K562 (cell line): ENCODE data around the gene EIF3I. TPM values are rescaled to one million over a fixed set of nuclear protein-coding genes. Genes with fewer than 3 reads are reported as not detected.

Source experiments
- CBFA2T2 ChIP-seq: fragments of 450-650 bp; conservative IDR thresholded peaks from 2 replicates; pipeline ENCODE4 v1.6.1; 2017; ENCODE audit warnings: mild to moderate bottlenecking
- CHD4 ChIP-seq: fragments of 200-600 bp; sonication (generic); IDR thresholded peaks from 3 replicates; pipeline ENCODE4 v1.6.1; 2012; ENCODE audit warnings: low read depth, mild to moderate bottlenecking, mixed read lengths, low read length, inconsistent platforms; ENCODE audit not compliant: insufficient read depth, insufficient replicate concordance, poor library complexity, severe bottlenecking
- EP300 ChIP-seq: IDR thresholded peaks from 2 replicates; pipeline ENCODE4 v1.6.1; 2012; ENCODE audit warnings: low read length, improper control_type of control experiment
- EP400 ChIP-seq: fragments of 450-650 bp; IDR thresholded peaks from 2 replicates; pipeline ENCODE4 v1.6.1; 2017; ENCODE audit warnings: antibody characterized with exemption, mild to moderate bottlenecking, moderate library complexity
- FOXK2 ChIP-seq, 2 experiments: fragments of 450-650 bp; IDR thresholded peaks in 1 of 2; conservative IDR thresholded peaks in 1 of 2; 2 replicates each; pipeline ENCODE4 v1.6.1; 2016; ENCODE audit warnings: low read depth in 2 of 2, mild to moderate bottlenecking in 1 of 2
- FUS ChIP-seq: fragments of 200-400 bp; formaldehyde crosslinking; optimal IDR thresholded peaks from 2 replicates; pipeline ENCODE3; 2017; ENCODE audit warnings: low read depth, low read length
- HEY1 ChIP-seq: fragments of 250-450 bp; sonication (Bioruptor Pico); IDR thresholded peaks from 2 replicates; pipeline ENCODE4 v1.5.0; 2020; ENCODE audit warnings: mild to moderate bottlenecking, moderate library complexity, borderline replicate concordance
- HNRNPH1 ChIP-seq: fragments of 200-400 bp; formaldehyde crosslinking; optimal IDR thresholded peaks from 2 replicates; pipeline ENCODE3; 2017; ENCODE audit warnings: low read depth, mild to moderate bottlenecking, low read length, moderate library complexity
- MCM3 ChIP-seq: fragments of 450-650 bp; IDR thresholded peaks from 2 replicates; pipeline ENCODE4 v1.6.1; 2016
- PCBP2 ChIP-seq: fragments of 200-400 bp; formaldehyde crosslinking; IDR thresholded peaks from 2 replicates; pipeline ENCODE4 v1.6.1; 2018; ENCODE audit warnings: low read length, low read depth, mild to moderate bottlenecking, moderate library complexity; ENCODE audit not compliant: poor library complexity, severe bottlenecking
- PHF20 ChIP-seq: fragments of 450-650 bp; IDR thresholded peaks from 2 replicates; pipeline ENCODE4 v1.6.1; 2018; ENCODE audit not compliant: partially characterized antibody
- ZNF217 ChIP-seq: sonication (generic); formaldehyde crosslinking; IDR thresholded peaks from 2 replicates; pipeline ENCODE4 v1.8.0; 2022; ENCODE audit warnings: mild to moderate bottlenecking, missing genetic modification reagents
- ZNF316 ChIP-seq: fragments of 450-650 bp; IDR thresholded peaks from 2 replicates; pipeline ENCODE4 v1.6.1; 2016
- ZNF707 ChIP-seq: fragments of 250-450 bp; sonication (Bioruptor Pico); conservative IDR thresholded peaks from 2 replicates; pipeline ENCODE4 v1.8.0; 2022; ENCODE audit warnings: inconsistent platforms, mild to moderate bottlenecking, moderate library complexity
- ZNF766 ChIP-seq: fragments of 200-800 bp; sonication (Bioruptor generic); conservative IDR thresholded peaks from 2 replicates; pipeline ENCODE4 v1.6.1; 2016; ENCODE audit warnings: missing genetic modification characterization, missing compliant biosample characterization
- polyA plus RNA-seq, 8 experiments: library from polyadenylated mRNA; depleted of rRNA in 4 of 8; stranded (reverse) in 5 of 8; unstranded in 3 of 8; fragments of >200 nt; fragmentation: Nextera tagmentation in 2 of 8; fragmentation: Illumina TruSeq in 1 of 8; extraction: Ambion mirVana in 2 of 8; extraction: Trizol in 1 of 8; gene quantifications; 2 replicates each; pipeline versions ENCODE4 v1.2.1 to v1.2.3, GENCODE V29; 2011 to 2014; ENCODE audit warnings: inconsistent platforms in 1 of 8, missing spikeins in 1 of 8
- total RNA-seq, 7 experiments: library from RNA; depleted of rRNA in 6 of 7; stranded (reverse); fragments of >200 nt in 6 of 7; fragmentation: Illumina TruSeq in 2 of 7; extraction: Trizol in 2 of 7; gene quantifications; 2 replicates each; pipeline versions ENCODE4 v1.2.1 to v1.2.3, GENCODE V29; 2011 to 2021; ENCODE audit warnings: low replicate concordance in 1 of 7
- TF ChIP-seq, protein P1 (sequence below): fragments of 250-450 bp; sonication (Bioruptor Pico); IDR thresholded peaks from 2 replicates; pipeline ENCODE4 v1.8.0; 2021; ENCODE audit warnings: mild to moderate bottlenecking, moderate library complexity
- TF ChIP-seq, protein P2 (sequence below), 2 experiments: fragments of 450-650 bp in 1 of 2; IDR thresholded peaks; 2 replicates each; pipeline ENCODE4 v1.6.1; 2011 to 2017; ENCODE audit warnings: low read depth in 2 of 2, antibody characterized with exemption in 1 of 2, borderline replicate concordance in 1 of 2, low read length in 1 of 2, mild to moderate bottlenecking in 1 of 2, mixed read lengths in 1 of 2; ENCODE audit not compliant: control insufficient read depth in 1 of 2
- TF ChIP-seq, protein P3 (sequence below): fragments of 250-450 bp; sonication (Bioruptor Pico); IDR thresholded peaks from 2 replicates; pipeline ENCODE4 v1.4.0; 2020; ENCODE audit warnings: mild to moderate bottlenecking, moderate library complexity
- TF ChIP-seq, protein P4 (sequence below), 3 experiments: fragments of 200-800 bp in 1 of 3; sonication (Bioruptor generic) in 1 of 3; sonication (generic) in 1 of 3; formaldehyde crosslinking in 1 of 3; IDR thresholded peaks; 2 replicates each; pipeline versions ENCODE4 v1.6.1 to v1.8.0; 2016 to 2022; ENCODE audit warnings: mild to moderate bottlenecking in 2 of 3, missing compliant biosample characterization in 2 of 3, missing genetic modification characterization in 2 of 3, missing genetic modification reagents in 1 of 3

EIF3I gene
- total and polyA plus RNA-seq, 9 of the 15 experiments (the other 6 are each of a cell fraction or from before 2014, with no cell fraction given), result 414 to 1,526 (median 635) TPM

DNA sequence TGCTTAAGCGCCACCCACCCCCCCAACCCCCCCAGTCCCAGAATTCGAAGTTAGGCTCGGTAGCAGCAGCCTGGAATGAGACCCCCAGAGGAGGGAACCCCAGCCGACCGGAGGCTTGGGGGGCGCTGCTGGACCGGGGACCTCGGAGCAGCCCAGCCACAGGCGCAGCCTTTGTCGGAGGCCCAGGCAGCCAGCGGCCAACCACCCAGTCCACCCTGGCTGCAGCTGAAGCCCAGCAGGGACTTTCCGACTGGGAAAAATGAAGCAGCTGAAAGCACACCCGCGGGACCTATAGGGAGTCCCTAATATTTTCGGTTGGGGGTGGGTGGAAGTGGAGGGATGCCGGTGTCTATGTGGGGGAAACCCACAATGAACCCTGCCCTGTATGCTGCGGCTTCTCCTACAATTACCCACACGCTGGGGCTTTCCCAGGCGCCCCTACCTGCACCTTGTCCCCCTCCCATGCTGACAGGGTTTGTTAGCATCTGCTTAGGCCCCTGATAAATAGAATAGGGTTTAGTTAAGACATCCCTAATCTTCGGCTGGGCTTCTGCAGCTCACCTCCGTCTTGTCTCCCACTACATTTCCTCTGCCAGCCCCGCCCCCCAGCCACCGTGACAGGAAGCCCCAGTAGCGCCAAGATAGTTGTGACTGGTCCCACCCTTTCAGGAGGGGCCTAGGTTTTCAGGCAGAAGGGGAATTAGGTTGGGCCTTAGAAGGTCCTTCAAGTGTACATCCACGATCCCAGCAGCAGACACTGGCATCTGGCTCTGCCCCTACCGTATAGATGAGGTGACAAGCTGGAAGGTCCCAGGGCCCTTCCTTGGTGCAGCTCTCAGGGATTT, 21.0 kb upstream of the EIF3I start (continued):
- TF ChIP-seq ZNF217 (CRISPR knock-in tag), result no peak
- TF ChIP-seq PCBP2, result no peak
- TF ChIP-seq, protein P1, sequence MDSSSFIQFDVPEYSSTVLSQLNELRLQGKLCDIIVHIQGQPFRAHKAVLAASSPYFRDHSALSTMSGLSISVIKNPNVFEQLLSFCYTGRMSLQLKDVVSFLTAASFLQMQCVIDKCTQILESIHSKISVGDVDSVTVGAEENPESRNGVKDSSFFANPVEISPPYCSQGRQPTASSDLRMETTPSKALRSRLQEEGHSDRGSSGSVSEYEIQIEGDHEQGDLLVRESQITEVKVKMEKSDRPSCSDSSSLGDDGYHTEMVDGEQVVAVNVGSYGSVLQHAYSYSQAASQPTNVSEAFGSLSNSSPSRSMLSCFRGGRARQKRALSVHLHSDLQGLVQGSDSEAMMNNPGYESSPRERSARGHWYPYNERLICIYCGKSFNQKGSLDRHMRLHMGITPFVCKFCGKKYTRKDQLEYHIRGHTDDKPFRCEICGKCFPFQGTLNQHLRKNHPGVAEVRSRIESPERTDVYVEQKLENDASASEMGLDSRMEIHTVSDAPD (CRISPR knock-in tag), result no peak
- TF ChIP-seq ZNF316, result no peak
- TF ChIP-seq ZNF707 (CRISPR knock-in tag), result no peak
- no peak for TF ChIP-seq CBFA2T2
- TF ChIP-seq CHD4, result no peak
- no peak for TF ChIP-seq FOXK2 (conservative IDR thresholded peaks at IDR 0.05 in 1 of 2, IDR thresholded peaks at IDR 0.05 in 1 of 2; ENCODE audit: low read depth in 2 of 2)
- TF ChIP-seq FUS, result no peak
- peak; percentile 24 for TF ChIP-seq PHF20
- TF ChIP-seq ZNF766 (CRISPR knock-in tag), result no peak
- no peak for TF ChIP-seq HNRNPH1
- TF ChIP-seq, protein P2, sequence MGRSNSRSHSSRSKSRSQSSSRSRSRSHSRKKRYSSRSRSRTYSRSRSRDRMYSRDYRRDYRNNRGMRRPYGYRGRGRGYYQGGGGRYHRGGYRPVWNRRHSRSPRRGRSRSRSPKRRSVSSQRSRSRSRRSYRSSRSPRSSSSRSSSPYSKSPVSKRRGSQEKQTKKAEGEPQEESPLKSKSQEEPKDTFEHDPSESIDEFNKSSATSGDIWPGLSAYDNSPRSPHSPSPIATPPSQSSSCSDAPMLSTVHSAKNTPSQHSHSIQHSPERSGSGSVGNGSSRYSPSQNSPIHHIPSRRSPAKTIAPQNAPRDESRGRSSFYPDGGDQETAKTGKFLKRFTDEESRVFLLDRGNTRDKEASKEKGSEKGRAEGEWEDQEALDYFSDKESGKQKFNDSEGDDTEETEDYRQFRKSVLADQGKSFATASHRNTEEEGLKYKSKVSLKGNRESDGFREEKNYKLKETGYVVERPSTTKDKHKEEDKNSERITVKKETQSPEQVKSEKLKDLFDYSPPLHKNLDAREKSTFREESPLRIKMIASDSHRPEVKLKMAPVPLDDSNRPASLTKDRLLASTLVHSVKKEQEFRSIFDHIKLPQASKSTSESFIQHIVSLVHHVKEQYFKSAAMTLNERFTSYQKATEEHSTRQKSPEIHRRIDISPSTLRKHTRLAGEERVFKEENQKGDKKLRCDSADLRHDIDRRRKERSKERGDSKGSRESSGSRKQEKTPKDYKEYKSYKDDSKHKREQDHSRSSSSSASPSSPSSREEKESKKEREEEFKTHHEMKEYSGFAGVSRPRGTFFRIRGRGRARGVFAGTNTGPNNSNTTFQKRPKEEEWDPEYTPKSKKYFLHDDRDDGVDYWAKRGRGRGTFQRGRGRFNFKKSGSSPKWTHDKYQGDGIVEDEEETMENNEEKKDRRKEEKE (IDR thresholded peaks at IDR 0.05; ENCODE audit: borderline replicate concordance in 1 of 2, control insufficient read depth in 1 of 2, low read depth in 2 of 2, low read length in 1 of 2), result no peak
- no peak for TF ChIP-seq MCM3
- TF ChIP-seq, protein P3, sequence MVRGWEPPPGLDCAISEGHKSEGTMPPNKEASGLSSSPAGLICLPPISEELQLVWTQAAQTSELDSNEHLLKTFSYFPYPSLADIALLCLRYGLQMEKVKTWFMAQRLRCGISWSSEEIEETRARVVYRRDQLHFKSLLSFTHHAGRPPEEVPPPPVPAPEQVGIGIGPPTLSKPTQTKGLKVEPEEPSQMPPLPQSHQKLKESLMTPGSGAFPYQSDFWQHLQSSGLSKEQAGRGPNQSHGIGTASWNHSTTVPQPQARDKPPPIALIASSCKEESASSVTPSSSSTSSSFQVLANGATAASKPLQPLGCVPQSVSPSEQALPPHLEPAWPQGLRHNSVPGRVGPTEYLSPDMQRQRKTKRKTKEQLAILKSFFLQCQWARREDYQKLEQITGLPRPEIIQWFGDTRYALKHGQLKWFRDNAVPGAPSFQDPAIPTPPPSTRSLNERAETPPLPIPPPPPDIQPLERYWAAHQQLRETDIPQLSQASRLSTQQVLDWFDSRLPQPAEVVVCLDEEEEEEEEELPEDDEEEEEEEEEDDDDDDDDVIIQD, result no peak
- TF ChIP-seq EP400, result no peak; the same call in none of the 2 replicates
- TF ChIP-seq EP300, result peak; percentile 12; the same call in 1 of the 2 replicates
- TF ChIP-seq HEY1 (CRISPR knock-in tag), result no peak
- TF ChIP-seq, protein P4, sequence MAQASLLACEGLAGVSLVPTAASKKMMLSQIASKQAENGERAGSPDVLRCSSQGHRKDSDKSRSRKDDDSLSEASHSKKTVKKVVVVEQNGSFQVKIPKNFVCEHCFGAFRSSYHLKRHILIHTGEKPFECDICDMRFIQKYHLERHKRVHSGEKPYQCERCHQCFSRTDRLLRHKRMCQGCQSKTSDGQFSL (CRISPR knock-in tag; IDR thresholded peaks at IDR 0.05), result peak; percentile 44; the same call in 1 of the 2 replicates
- TF ChIP-seq, protein P4 (tag; IDR thresholded peaks at IDR 0.05), result peak in 1 of 2 experiments; percentile 42; a peak in 1 of 4 replicates
